DOHH2 (cell line): Measurements from ENCODE around the gene KCNN3.

ENCODE experiments used
- H3F3A ChIP-seq: fragments of 200-600 bp; sonication (generic), shearing (Covaris generic); 2 replicates; pipeline ENCODE4 v1.6.0; 2016; ENCODE audit warnings: antibody characterized with exemption, mild to moderate bottlenecking; ENCODE audit not compliant: control insufficient read depth, insufficient read depth
- H3K27ac ChIP-seq: fragments of 200-600 bp; sonication (generic); 2 replicates; pipeline ENCODE4 v1.5.1; 2014; ENCODE audit warnings: low read depth, mild to moderate bottlenecking, low read length, moderate library complexity
- H3K27me3 ChIP-seq: fragments of 200-600 bp; sonication (generic); 2 replicates; pipeline ENCODE4 v1.6.1; 2014; ENCODE audit warnings: mild to moderate bottlenecking, low read length, mixed read lengths; ENCODE audit not compliant: control insufficient read depth
- H3K36me3 ChIP-seq: fragments of 200-600 bp; sonication (generic); 2 replicates; pipeline ENCODE4 v1.6.1; 2014; ENCODE audit warnings: mild to moderate bottlenecking, low read length, moderate library complexity, mixed read lengths; ENCODE audit not compliant: control insufficient read depth
- H3K4me1 ChIP-seq: fragments of 200-600 bp; sonication (generic); 2 replicates; pipeline ENCODE4 v1.6.1; 2014; ENCODE audit warnings: mild to moderate bottlenecking, low read length, mixed read lengths; ENCODE audit not compliant: control insufficient read depth
- H3K4me2 ChIP-seq: fragments of 200-600 bp; sonication (generic); 2 replicates; pipeline ENCODE4 v1.6.0; 2014; ENCODE audit warnings: mild to moderate bottlenecking, low read length, moderate library complexity
- H3K4me3 ChIP-seq: fragments of 200-600 bp; sonication (generic); 2 replicates; pipeline ENCODE4 v1.5.1; 2014; ENCODE audit warnings: mild to moderate bottlenecking, low read length, mixed read lengths
- H3K79me2 ChIP-seq: fragments of 200-600 bp; sonication (generic); 2 replicates; pipeline ENCODE4 v1.6.1; 2014; ENCODE audit warnings: mild to moderate bottlenecking, low read length, mixed read lengths; ENCODE audit not compliant: control insufficient read depth
- H3K9me2 ChIP-seq: fragments of 200-600 bp; sonication (generic); replicated peaks from 2 replicates; pipeline ENCODE4 v1.6.1; 2014; ENCODE audit warnings: mild to moderate bottlenecking, low read length, mixed read lengths; ENCODE audit not compliant: control insufficient read depth
- H3K9me3 ChIP-seq: fragments of 200-600 bp; sonication (generic); 2 replicates; pipeline ENCODE4 v1.6.1; 2014; ENCODE audit warnings: antibody characterized with exemption, low read length, mixed read lengths; ENCODE audit not compliant: control insufficient read depth, insufficient read depth
- H4K20me1 ChIP-seq: fragments of 200-600 bp; sonication (generic); 2 replicates; pipeline ENCODE4 v1.6.0; 2014; ENCODE audit warnings: low read depth, mild to moderate bottlenecking, antibody characterized with exemption, low read length, moderate library complexity; ENCODE audit not compliant: control insufficient read depth, insufficient read depth
- EZH2phosphoT487 ChIP-seq: fragments of 200-600 bp; sonication (generic); IDR thresholded peaks from 2 replicates; pipeline ENCODE4 v1.6.1; 2017; ENCODE audit warnings: borderline replicate concordance, mild to moderate bottlenecking, antibody characterized with exemption, low read length, moderate library complexity, mixed read lengths
- TF ChIP-seq, protein P1 (sequence below): fragments of 200-600 bp; sonication (generic); IDR thresholded peaks from one replicate; pipeline ENCODE4 v1.5.1; 2014; ENCODE audit warnings: antibody characterized with exemption, mild to moderate bottlenecking, low read depth, low read length; ENCODE audit not compliant: poor library complexity, severe bottlenecking

The KCNN3 gene

DNA sequence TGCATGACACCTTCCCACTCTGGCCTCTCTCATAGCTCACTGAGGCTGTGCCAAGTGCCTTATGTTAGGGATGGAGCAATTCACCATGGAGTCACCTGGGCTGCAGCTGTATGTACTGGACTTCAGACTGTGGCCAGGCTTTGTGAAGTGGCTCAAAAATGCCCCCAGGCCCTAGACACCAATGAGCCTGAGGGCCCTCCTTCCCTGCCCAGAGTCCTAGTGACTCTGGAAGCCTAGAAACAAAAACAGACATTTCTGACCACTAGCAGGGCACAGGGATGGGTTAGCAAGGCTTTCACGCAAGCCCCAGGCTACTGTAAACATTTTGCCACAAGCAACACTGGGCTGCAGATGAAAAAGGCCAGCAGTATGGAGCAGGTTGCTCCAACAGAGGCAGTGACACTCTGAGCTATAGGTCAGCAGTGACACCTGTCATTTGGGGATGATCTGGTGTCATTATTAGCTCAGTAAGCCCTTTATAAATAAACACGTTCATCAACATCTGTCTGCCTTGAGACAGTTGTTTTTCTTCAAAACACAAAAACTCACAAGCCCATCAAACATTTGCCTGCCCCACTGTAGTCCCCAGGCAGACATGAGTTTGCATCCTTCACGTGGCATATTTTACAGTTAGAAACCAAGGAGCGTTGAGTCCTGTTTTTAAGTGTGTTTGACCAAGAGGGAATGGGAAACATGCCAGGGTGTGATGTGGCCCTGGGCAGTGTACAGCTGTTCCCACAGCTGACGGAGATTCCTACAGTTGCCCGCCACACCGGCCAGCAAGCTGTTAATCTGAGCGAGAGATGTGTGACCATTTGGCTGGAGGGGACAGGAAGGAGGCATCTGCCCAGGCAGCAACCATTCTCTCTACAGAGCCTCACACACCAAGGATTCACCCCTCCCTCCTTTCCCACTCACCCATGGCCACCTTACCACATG is 66.8 kb downstream of the KCNN3 start:
- Histone ChIP-seq H4K20me1 (peaks cover 19% of the 10 kb centered on the region; the same call in 1 of the 2 replicates), H3F3A (no peaks in the 10 kb centered on the region), H3K4me1 (peaks cover 39% of the 10 kb centered on the region), H3K4me2 (no peak overlapping the region), H3K36me3 (peaks cover 63% of the 10 kb centered on the region), H3K4me3 (no peak overlapping the region), H3K27me3 (no peaks in the 10 kb centered on the region), H3K27ac (no peak overlapping the region), H3K79me2 (peaks cover 70% of the 10 kb centered on the region), H3K9me3 (no peaks in the 10 kb centered on the region), H3K9me2 (no peaks in the 10 kb centered on the region)
- TF ChIP-seq, protein P1, sequence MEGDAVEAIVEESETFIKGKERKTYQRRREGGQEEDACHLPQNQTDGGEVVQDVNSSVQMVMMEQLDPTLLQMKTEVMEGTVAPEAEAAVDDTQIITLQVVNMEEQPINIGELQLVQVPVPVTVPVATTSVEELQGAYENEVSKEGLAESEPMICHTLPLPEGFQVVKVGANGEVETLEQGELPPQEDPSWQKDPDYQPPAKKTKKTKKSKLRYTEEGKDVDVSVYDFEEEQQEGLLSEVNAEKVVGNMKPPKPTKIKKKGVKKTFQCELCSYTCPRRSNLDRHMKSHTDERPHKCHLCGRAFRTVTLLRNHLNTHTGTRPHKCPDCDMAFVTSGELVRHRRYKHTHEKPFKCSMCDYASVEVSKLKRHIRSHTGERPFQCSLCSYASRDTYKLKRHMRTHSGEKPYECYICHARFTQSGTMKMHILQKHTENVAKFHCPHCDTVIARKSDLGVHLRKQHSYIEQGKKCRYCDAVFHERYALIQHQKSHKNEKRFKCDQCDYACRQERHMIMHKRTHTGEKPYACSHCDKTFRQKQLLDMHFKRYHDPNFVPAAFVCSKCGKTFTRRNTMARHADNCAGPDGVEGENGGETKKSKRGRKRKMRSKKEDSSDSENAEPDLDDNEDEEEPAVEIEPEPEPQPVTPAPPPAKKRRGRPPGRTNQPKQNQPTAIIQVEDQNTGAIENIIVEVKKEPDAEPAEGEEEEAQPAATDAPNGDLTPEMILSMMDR, result no peak
- no peak for TF ChIP-seq EZH2phosphoT487

DNA sequence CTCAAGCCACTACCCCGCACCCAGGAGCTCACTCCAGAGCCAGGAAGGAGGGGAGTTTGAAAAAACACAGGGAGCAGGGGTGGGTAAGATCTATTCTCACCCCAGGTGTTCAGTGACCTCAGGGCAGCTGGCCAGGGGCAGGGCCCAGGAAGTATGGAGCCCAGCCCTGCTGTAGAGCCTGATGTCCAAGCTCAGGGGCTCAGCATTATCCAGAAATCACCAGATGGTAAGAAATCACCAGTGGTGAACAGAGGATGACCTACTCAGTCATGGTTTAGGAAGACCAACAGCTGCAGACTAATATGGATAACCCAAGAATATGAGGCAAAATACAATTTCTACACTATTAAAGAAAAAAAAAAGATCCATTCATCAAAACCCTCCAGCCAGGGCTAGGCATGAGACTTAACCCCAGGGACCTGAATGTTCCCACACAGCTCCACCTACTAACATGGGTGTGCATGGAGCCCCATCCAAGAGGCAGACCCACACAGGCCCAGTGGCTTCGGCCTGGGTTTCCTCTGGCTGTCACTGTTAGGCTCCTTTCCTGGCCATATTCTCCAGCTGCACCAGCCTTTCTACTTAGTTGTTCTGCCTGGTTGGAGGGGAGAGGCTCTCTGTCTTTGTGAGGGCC is 67.6 kb downstream of the KCNN3 start:
- Histone ChIP-seq H3K4me3 (no peak overlapping the region), H3F3A (no peaks in the 10 kb centered on the region), H4K20me1 (peaks cover 18% of the 10 kb centered on the region; the same call in 1 of the 2 replicates), H3K9me3 (no peaks in the 10 kb centered on the region), H3K79me2 (peaks cover 66% of the 10 kb centered on the region), H3K4me2 (no peak overlapping the region), H3K36me3 (peaks cover 67% of the 10 kb centered on the region), H3K4me1 (peaks cover 31% of the 10 kb centered on the region), H3K27me3 (no peaks in the 10 kb centered on the region), H3K27ac (no peak overlapping the region), H3K9me2 (no peaks in the 10 kb centered on the region)
- TF ChIP-seq EZH2phosphoT487, result no peak
- TF ChIP-seq, protein P1, result no peak

DNA sequence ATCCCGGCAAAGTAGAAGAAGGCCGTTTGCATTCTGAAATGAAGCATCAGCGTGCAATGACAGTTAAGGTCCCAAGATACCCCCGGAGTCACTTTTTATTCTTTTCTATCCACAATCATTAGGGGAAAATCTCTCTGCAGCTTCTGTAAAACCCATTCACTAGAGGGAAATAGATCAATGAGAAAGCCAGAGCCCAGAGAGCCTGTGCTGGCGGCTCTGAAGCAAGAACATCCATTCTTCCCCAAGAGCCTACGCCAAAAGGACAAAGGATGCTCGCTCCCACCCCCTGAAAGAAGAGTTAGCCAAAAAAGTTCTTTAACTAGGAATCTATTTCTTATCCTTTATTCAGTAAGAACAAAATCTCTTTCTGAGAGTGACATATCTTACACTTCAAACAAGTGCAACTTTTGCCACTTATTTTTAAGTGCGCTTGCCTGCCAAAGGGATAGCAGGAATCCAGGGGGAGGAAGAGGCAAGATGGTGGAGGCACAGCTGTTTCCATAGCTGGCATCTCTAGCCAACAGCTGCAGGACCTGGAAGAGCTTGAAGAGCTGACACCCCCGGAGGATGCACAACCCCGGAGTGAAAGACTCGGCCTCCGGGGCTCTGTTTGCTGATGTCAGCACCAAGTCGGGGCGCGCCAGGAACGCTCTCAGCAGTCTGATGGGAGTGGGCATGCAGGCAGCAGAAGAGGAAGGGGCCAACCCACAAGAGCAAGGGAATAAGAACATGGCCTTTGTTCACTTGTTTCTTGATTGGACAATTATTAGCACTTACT is 68.7 kb downstream of the KCNN3 start:
- no peaks in the 10 kb centered on the region for H3K9me2 ChIP-seq
- no peaks in the 10 kb centered on the region for H3K27me3 ChIP-seq
- H3K4me2 ChIP-seq, result no peak overlapping the region
- peaks cover 21% of the 10 kb centered on the region for H3K4me1 ChIP-seq
- H4K20me1 ChIP-seq, result peaks cover 22% of the 10 kb centered on the region; the same call in 1 of the 2 replicates
- TF ChIP-seq EZH2phosphoT487, result no peak
- TF ChIP-seq, protein P1, result no peak
- peaks cover 68% of the 10 kb centered on the region for H3K36me3 ChIP-seq
- no peak overlapping the region for H3K4me3 ChIP-seq
- H3K9me3 ChIP-seq, result no peaks in the 10 kb centered on the region
- H3K27ac ChIP-seq, result no peak overlapping the region
- peaks cover 58% of the 10 kb centered on the region for H3K79me2 ChIP-seq
- no peaks in the 10 kb centered on the region for H3F3A ChIP-seq
